ENCODE results near the gene MAP2K3.
A peak's percentile ranks its signal among the peaks of the same experiment; 100 is the strongest.
"Not testable (repeated sequence)": the region's sequence is repeated elsewhere in the genome, so short reads cannot be mapped to it uniquely, and the experiment has no call there.

MAP2K3 gene

GRCh38 chr17:21310061-21310765 is 25.7 kb downstream of the MAP2K3 start:
- not testable (repeated sequence) for H3K4me3 ChIP-seq; H3K27ac ChIP-seq; H3K36me3 ChIP-seq (ENCODE audit: insufficient read depth, low read length); H3K9ac ChIP-seq (ENCODE audit: insufficient read length); H3K9me3 ChIP-seq (ENCODE audit: low read depth, low read length); DNase-seq (ENCODE audit: low read depth, low spot score)

GRCh38 chr17:21310766-21311602 is 26.5 kb downstream of the MAP2K3 start:
- H3K36me3 ChIP-seq (ENCODE audit: insufficient read depth, low read length); H3K9ac ChIP-seq (ENCODE audit: insufficient read length); H3K27ac ChIP-seq; DNase-seq (ENCODE audit: low read depth, low spot score); H3K4me3 ChIP-seq; H3K9me3 ChIP-seq (ENCODE audit: low read depth, low read length): not testable (repeated sequence)

- no peak for DNase-seq (ENCODE audit: low read depth, low spot score)
- Histone ChIP-seq H3K9me3 (ENCODE audit: low read depth, low read length) (no peaks in the 10 kb centered on the region), H3K27ac (no peak overlapping the region), H3K4me3 (no peak overlapping the region), H3K9ac (ENCODE audit: insufficient read length) (no peak overlapping the region), H3K36me3 (ENCODE audit: insufficient read depth, low read length) (no peaks in the 10 kb centered on the region)
- no peak for TF ChIP-seq EZH2 (IDR thresholded peaks at IDR 0.05)
- TF ChIP-seq POLR2AphosphoS5 (IDR thresholded peaks at IDR 0.05; ENCODE audit: borderline replicate concordance, low read depth, low read length), result no peak
- TF ChIP-seq FOXP2 (optimal IDR thresholded peaks at IDR 0.05; ENCODE audit: control extremely low read depth, extremely low read length, insufficient read depth), result no peak
Observed at GRCh38 chr17:21313320-21313719, 28.8 kb downstream of the MAP2K3 start.

GRCh38 chr17:21313761-21314160 is 29.2 kb downstream of the MAP2K3 start:
- DNase-seq (ENCODE audit: low read depth, low spot score); H3K27ac ChIP-seq; H3K9ac ChIP-seq (ENCODE audit: insufficient read length): not testable (repeated sequence)

GRCh38 chr17:21314261-21314664 is 29.8 kb downstream of the MAP2K3 start:
- H3K4me3 ChIP-seq; H3K27ac ChIP-seq; DNase-seq (ENCODE audit: low read depth, low spot score); H3K9me3 ChIP-seq (ENCODE audit: low read depth, low read length); H3K36me3 ChIP-seq (ENCODE audit: insufficient read depth, low read length); H3K9ac ChIP-seq (ENCODE audit: insufficient read length): not testable (repeated sequence)

More at GRCh38 chr17:21313761-21314160, 29.2 kb downstream of the MAP2K3 start:
- not testable (repeated sequence) for H3K9me3 ChIP-seq (ENCODE audit: low read depth, low read length); H3K4me3 ChIP-seq; H3K36me3 ChIP-seq (ENCODE audit: insufficient read depth, low read length)

GRCh38 chr17:21314701-21315111 is 30.2 kb downstream of the MAP2K3 start:
- not testable (repeated sequence) for DNase-seq (ENCODE audit: low read depth, low spot score); H3K9ac ChIP-seq (ENCODE audit: insufficient read length); H3K36me3 ChIP-seq (ENCODE audit: insufficient read depth, low read length); H3K9me3 ChIP-seq (ENCODE audit: low read depth, low read length); H3K27ac ChIP-seq; H3K4me3 ChIP-seq

GRCh38 chr17:21315246-21316000 is 30.9 kb downstream of the MAP2K3 start:
- DNase-seq (ENCODE audit: low read depth, low spot score); H3K27ac ChIP-seq; H3K9ac ChIP-seq (ENCODE audit: insufficient read length); H3K4me3 ChIP-seq; H3K36me3 ChIP-seq (ENCODE audit: insufficient read depth, low read length); H3K9me3 ChIP-seq (ENCODE audit: low read depth, low read length): not testable (repeated sequence)

- H3K36me3 ChIP-seq (ENCODE audit: insufficient read depth, low read length); H3K27ac ChIP-seq; H3K9me3 ChIP-seq (ENCODE audit: low read depth, low read length); DNase-seq (ENCODE audit: low read depth, low spot score); H3K9ac ChIP-seq (ENCODE audit: insufficient read length): not testable (repeated sequence)
- peak overlapping the region; percentile 28; the same call in 1 of the 2 replicates for H3K4me3 ChIP-seq
Observed at GRCh38 chr17:21316212-21316886, 31.8 kb downstream of the MAP2K3 start.

- H3K4me3 ChIP-seq, result peak overlapping the region; percentile 28; the same call in 1 of the 2 replicates
- H3K27ac ChIP-seq; DNase-seq (ENCODE audit: low read depth, low spot score); H3K9ac ChIP-seq (ENCODE audit: insufficient read length); H3K9me3 ChIP-seq (ENCODE audit: low read depth, low read length); H3K36me3 ChIP-seq (ENCODE audit: insufficient read depth, low read length): not testable (repeated sequence)
Observed at GRCh38 chr17:21316887-21317500, 32.5 kb downstream of the MAP2K3 start.

- not testable (repeated sequence) for DNase-seq (ENCODE audit: low read depth, low spot score); H3K4me3 ChIP-seq; H3K36me3 ChIP-seq (ENCODE audit: insufficient read depth, low read length); H3K9me3 ChIP-seq (ENCODE audit: low read depth, low read length); H3K27ac ChIP-seq; H3K9ac ChIP-seq (ENCODE audit: insufficient read length)
Observed at GRCh38 chr17:21317821-21318220, 33.3 kb downstream of the MAP2K3 start.
